SU-DHL-6 (cell line): Measurements from ENCODE around the gene ARMH3.

Experiments used
- H2AFZ ChIP-seq: fragments of 200-600 bp; sonication (generic); 2 replicates; pipeline ENCODE4 v1.6.1; 2014; ENCODE audit warnings: low read depth, mild to moderate bottlenecking, moderate library complexity, mixed read lengths, antibody characterized with exemption, low read length; ENCODE audit not compliant: severe bottlenecking
- H3F3A ChIP-seq: fragments of 200-600 bp; shearing (Covaris generic); 2 replicates; pipeline ENCODE4 v1.6.0; 2016; ENCODE audit warnings: antibody characterized with exemption, mild to moderate bottlenecking; ENCODE audit not compliant: insufficient read depth
- H3K27ac ChIP-seq: fragments of 200-600 bp; sonication (generic); 2 replicates; pipeline ENCODE4 v1.5.1; 2016; ENCODE audit warnings: low read depth, mild to moderate bottlenecking, low read length, moderate library complexity, mixed read lengths
- H3K27me3 ChIP-seq: fragments of 200-600 bp; sonication (generic), shearing (Covaris generic); 2 replicates; pipeline ENCODE4 v1.6.0; 2014; ENCODE audit warnings: mild to moderate bottlenecking, low read length
- H3K36me3 ChIP-seq: fragments of 200-600 bp; sonication (generic); 2 replicates; pipeline ENCODE4 v1.6.1; 2014; ENCODE audit warnings: mild to moderate bottlenecking, low read length, mixed read lengths
- H3K4me2 ChIP-seq: fragments of 300-600, 200-600 bp; shearing (Covaris generic), sonication (generic); 2 replicates; pipeline ENCODE4 v1.6.0; 2014; ENCODE audit warnings: low read length, low read depth, mild to moderate bottlenecking; ENCODE audit not compliant: poor library complexity, severe bottlenecking
- H3K4me3 ChIP-seq: fragments of 200-600 bp; sonication (generic); 2 replicates; pipeline ENCODE4 v1.5.1; 2014; ENCODE audit warnings: antibody characterized with exemption, low read length, mild to moderate bottlenecking, mixed read lengths; ENCODE audit not compliant: insufficient read depth, poor library complexity, severe bottlenecking
- H3K79me2 ChIP-seq: fragments of 200-600 bp; sonication (generic); 2 replicates; pipeline ENCODE4 v1.6.1; 2014; ENCODE audit warnings: mild to moderate bottlenecking, low read length, moderate library complexity; ENCODE audit not compliant: insufficient read depth
- H3K9ac ChIP-seq: fragments of 200-600 bp; sonication (generic); 2 replicates; pipeline ENCODE4 v1.7.0; 2014; ENCODE audit warnings: mild to moderate bottlenecking, low read length
- H3K9me2 ChIP-seq: fragments of 200-600 bp; sonication (generic); replicated peaks from 2 replicates; pipeline ENCODE4 v1.6.1; 2014; ENCODE audit warnings: low read length; ENCODE audit not compliant: insufficient read depth
- H3K9me3 ChIP-seq: fragments of 200-600 bp; sonication (generic); 2 replicates; pipeline ENCODE4 v1.6.1; 2014; ENCODE audit warnings: low read length, mixed read lengths; ENCODE audit not compliant: insufficient read depth
- H4K20me1 ChIP-seq: fragments of 200-600 bp; sonication (generic); 2 replicates; pipeline ENCODE4 v1.6.1; 2014; ENCODE audit warnings: low read depth, mild to moderate bottlenecking, antibody characterized with exemption, low read length, moderate library complexity, mixed read lengths
- EZH2phosphoT487 ChIP-seq: fragments of 200-600 bp; sonication (generic), shearing (Covaris generic); conservative IDR thresholded peaks from 2 replicates; pipeline ENCODE4 v1.6.1; 2018; ENCODE audit warnings: mild to moderate bottlenecking, antibody characterized with exemption, low read length, moderate library complexity, mixed read lengths
- TF ChIP-seq, protein P1 (sequence below): fragments of 200-600 bp; sonication (generic); IDR thresholded peaks from one replicate; pipeline ENCODE4 v1.5.1; 2017; ENCODE audit warnings: antibody characterized with exemption, mild to moderate bottlenecking, low read length, moderate library complexity; ENCODE audit not compliant: insufficient read depth, poor library complexity, severe bottlenecking

The ARMH3 gene

DNA sequence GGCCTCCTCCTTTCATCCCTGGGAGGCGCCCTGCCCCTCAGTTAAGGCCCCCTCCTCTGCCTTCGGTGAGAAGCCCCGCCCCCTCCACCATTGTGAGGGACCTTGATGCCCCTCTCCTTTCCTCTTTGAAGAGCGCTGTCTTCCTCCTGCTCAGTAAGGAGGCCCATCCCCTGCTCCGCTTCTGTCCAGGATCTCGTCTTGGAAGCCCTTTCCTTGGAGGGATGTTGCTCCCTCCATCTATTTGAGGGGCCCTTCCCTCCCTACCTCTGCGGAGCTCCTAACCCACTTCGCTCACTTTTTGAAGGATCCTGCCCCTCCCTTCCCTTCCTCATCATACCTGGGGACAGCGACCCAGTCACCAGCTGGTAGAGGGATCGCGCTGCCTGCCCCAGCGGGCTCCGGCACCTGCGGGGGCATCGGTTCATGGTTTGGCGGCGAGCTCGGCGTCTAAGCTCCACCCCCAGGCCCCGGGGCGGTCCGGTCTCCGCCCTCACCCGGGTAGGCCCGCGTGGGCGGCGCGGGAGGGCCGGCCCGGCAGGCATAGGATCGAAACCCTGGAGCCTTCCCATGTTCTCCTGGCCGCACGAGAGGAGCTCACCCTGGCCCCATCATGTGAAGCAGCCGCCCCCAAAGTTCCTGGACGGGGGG, 216.4 kb downstream of the ARMH3 start:
- H3K9me2 ChIP-seq: no peaks in the 10 kb centered on the region
- no peak for TF ChIP-seq EZH2phosphoT487
- TF ChIP-seq, protein P1, sequence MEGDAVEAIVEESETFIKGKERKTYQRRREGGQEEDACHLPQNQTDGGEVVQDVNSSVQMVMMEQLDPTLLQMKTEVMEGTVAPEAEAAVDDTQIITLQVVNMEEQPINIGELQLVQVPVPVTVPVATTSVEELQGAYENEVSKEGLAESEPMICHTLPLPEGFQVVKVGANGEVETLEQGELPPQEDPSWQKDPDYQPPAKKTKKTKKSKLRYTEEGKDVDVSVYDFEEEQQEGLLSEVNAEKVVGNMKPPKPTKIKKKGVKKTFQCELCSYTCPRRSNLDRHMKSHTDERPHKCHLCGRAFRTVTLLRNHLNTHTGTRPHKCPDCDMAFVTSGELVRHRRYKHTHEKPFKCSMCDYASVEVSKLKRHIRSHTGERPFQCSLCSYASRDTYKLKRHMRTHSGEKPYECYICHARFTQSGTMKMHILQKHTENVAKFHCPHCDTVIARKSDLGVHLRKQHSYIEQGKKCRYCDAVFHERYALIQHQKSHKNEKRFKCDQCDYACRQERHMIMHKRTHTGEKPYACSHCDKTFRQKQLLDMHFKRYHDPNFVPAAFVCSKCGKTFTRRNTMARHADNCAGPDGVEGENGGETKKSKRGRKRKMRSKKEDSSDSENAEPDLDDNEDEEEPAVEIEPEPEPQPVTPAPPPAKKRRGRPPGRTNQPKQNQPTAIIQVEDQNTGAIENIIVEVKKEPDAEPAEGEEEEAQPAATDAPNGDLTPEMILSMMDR: no peak
- H3K9ac ChIP-seq: peak overlapping the region; percentile 35; the same call in 1 of the 2 replicates
- no peaks in the 10 kb centered on the region for H4K20me1 ChIP-seq
- H3K4me2 ChIP-seq: peak overlapping the region; percentile 58
- peaks cover 6% of the 10 kb centered on the region; the same call in 1 of the 2 replicates for H3F3A ChIP-seq
- H3K9me3 ChIP-seq: no peaks in the 10 kb centered on the region
- H3K36me3 ChIP-seq: no peaks in the 10 kb centered on the region
- H3K79me2 ChIP-seq: no peaks in the 10 kb centered on the region
- H3K27me3 ChIP-seq: no peaks in the 10 kb centered on the region
- H3K4me3 ChIP-seq: peak overlapping the region; percentile 23
- no peak overlapping the region for H2AFZ ChIP-seq
- no peak overlapping the region for H3K27ac ChIP-seq

DNA sequence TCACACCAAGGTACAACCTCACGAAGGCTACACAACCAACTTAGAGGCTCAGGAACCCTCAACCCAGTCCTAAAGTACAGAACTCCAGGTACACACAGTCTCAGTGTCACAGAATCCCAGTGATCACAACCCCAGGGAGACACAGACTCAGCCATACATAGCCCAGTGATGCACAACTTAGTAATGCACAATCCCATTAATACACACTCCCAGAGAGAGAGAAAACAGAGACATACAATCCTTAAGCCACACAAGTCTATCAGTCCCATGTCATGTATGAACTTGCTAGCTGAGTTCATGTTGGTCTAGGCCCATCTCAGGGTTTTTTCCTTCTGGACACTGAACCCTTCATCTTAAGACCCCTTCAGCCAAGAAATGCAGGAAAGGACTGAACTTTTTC, 217.0 kb downstream of the ARMH3 start:
- Histone ChIP-seq H3K79me2 (no peaks in the 10 kb centered on the region), H3K9me2 (no peaks in the 10 kb centered on the region), H3K36me3 (no peaks in the 10 kb centered on the region), H3K9ac (no peak overlapping the region), H3K27me3 (no peaks in the 10 kb centered on the region), H3F3A (peaks cover 6% of the 10 kb centered on the region; the same call in 1 of the 2 replicates), H3K4me3 (no peak overlapping the region), H4K20me1 (no peaks in the 10 kb centered on the region), H3K4me2 (no peak overlapping the region), H3K27ac (no peak overlapping the region), H2AFZ (no peak overlapping the region), H3K9me3 (no peaks in the 10 kb centered on the region)
- TF ChIP-seq EZH2phosphoT487: no peak
- TF ChIP-seq, protein P1: no peak

DNA sequence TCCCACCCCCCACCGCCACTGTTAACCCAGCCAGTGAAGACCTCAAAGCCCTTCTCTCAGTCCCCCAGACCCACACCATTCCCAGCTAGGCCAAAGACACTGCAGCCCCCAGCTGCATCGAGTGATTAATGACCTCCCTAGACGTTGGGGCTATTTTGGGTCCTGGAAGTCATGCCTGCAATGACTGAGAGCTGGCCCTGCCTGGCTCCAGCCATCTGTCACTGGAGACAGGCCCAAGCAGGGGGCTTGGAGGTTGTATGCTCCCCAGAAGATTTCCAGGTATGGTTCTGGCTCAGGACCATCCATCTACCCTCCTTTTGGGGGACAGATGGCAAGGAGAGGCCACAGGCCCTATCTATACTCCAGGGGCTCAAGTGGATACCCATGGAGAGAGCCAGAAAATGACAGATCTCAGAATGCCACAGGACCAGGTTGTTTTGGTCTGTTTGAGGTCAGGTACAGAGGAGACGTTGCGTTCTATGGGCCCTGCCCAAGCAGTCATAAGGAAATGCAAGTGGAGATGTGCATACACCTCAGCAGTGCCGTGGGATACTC, 217.5 kb downstream of the ARMH3 start:
- H3K9me2 ChIP-seq: no peaks in the 10 kb centered on the region
- H3K4me2 ChIP-seq: no peak overlapping the region
- H3K27me3 ChIP-seq: no peaks in the 10 kb centered on the region
- no peaks in the 10 kb centered on the region for H3K79me2 ChIP-seq
- H2AFZ ChIP-seq: no peak overlapping the region
- H4K20me1 ChIP-seq: no peaks in the 10 kb centered on the region
- no peak overlapping the region for H3K9ac ChIP-seq
- no peaks in the 10 kb centered on the region for H3K9me3 ChIP-seq
- TF ChIP-seq, protein P1: no peak
- no peak for TF ChIP-seq EZH2phosphoT487
- H3K4me3 ChIP-seq: no peak overlapping the region
- no peaks in the 10 kb centered on the region for H3K36me3 ChIP-seq
- H3K27ac ChIP-seq: no peak overlapping the region
- H3F3A ChIP-seq: peaks cover 6% of the 10 kb centered on the region; the same call in 1 of the 2 replicates
